Measurements from ENCODE around the gene ZNF578.

ZNF578 gene

GRCh38 chr19:52453324-52454094 is at the start of gene ZNF578:
ZNF578 (plus strand) TSS chr19:52453553; CDS start chr19:52501846, 48,293 bp downstream.
- H3K27ac ChIP-seq (ENCODE audit: low read length), result no peak within 1 kb of the TSS

GRCh38 chr19:52410276-52410675 is 43.1 kb upstream of the ZNF578 start:
- H3K27ac ChIP-seq (ENCODE audit: low read length), result no peak overlapping the region
- peaks cover 2% of the 10 kb centered on the region; the same call in 1 of the 2 replicates for H3K36me3 ChIP-seq (ENCODE audit: control insufficient read depth, insufficient read depth, low read length)
- peaks cover 5% of the 10 kb centered on the region for H3K9me3 ChIP-seq (ENCODE audit: control insufficient read depth, insufficient read depth, low read length)
- H3K4me3 ChIP-seq (ENCODE audit: low read length), result no peak overlapping the region
- H3K4me1 ChIP-seq (ENCODE audit: control insufficient read depth, insufficient read depth, low read length), result no peaks in the 10 kb centered on the region
- no peak for DNase-seq (ENCODE audit: low read depth, low spot score)
- no peaks in the 10 kb centered on the region for H3K27me3 ChIP-seq (ENCODE audit: control insufficient read depth, insufficient read depth, low read length)
- WGBS (ENCODE audit: insufficient coverage, insufficient read length), result no CpG with 5 or more reads among the region's 6 CpGs

More at GRCh38 chr19:52453324-52454094, at the start of gene ZNF578:
- peak; percentile 68 for DNase-seq (ENCODE audit: low read depth, low spot score)
- no CpG with 5 or more reads among the region's 48 CpGs for WGBS (ENCODE audit: insufficient coverage, insufficient read length)
- Histone ChIP-seq H3K4me1 (ENCODE audit: control insufficient read depth, insufficient read depth, low read length) (no peaks in the 10 kb centered on the region), H3K27me3 (ENCODE audit: control insufficient read depth, insufficient read depth, low read length) (no peaks in the 10 kb centered on the region), H3K36me3 (ENCODE audit: control insufficient read depth, insufficient read depth, low read length) (no peaks in the 10 kb centered on the region), H3K4me3 (ENCODE audit: low read length) (peak within 1 kb of the TSS; percentile 62; the same call in 1 of the 2 replicates), H3K9me3 (ENCODE audit: control insufficient read depth, insufficient read depth, low read length) (peaks cover 1% of the 10 kb centered on the region; the same call in 1 of the 2 replicates)

GRCh38 chr19:52415711-52416110 is 37.6 kb upstream of the ZNF578 start:
- Histone ChIP-seq H3K27ac (ENCODE audit: low read length) (no peak overlapping the region), H3K4me3 (ENCODE audit: low read length) (no peak overlapping the region), H3K4me1 (ENCODE audit: control insufficient read depth, insufficient read depth, low read length) (no peaks in the 10 kb centered on the region), H3K27me3 (ENCODE audit: control insufficient read depth, insufficient read depth, low read length) (no peaks in the 10 kb centered on the region), H3K36me3 (ENCODE audit: control insufficient read depth, insufficient read depth, low read length) (peaks cover 2% of the 10 kb centered on the region; the same call in 1 of the 2 replicates), H3K9me3 (ENCODE audit: control insufficient read depth, insufficient read depth, low read length) (peaks cover 5% of the 10 kb centered on the region)
- no CpG with 5 or more reads among the region's 5 CpGs for WGBS (ENCODE audit: insufficient coverage, insufficient read length)
- no peak for DNase-seq (ENCODE audit: low read depth, low spot score)

GRCh38 chr19:52428937-52429336 is 24.4 kb upstream of the ZNF578 start, which contains the start of gene ZNF534:
ZNF534 (plus strand) TSS chr19:52429148; CDS start chr19:52431475, 2,327 bp downstream.
- Histone ChIP-seq H3K4me3 (ENCODE audit: low read length) (no peak within 1 kb of the TSS), H3K9me3 (ENCODE audit: control insufficient read depth, insufficient read depth, low read length) (no peaks in the 10 kb centered on the region; the same call in 1 of the 2 replicates), H3K36me3 (ENCODE audit: control insufficient read depth, insufficient read depth, low read length) (no peaks in the 10 kb centered on the region), H3K27me3 (ENCODE audit: control insufficient read depth, insufficient read depth, low read length) (no peaks in the 10 kb centered on the region), H3K4me1 (ENCODE audit: control insufficient read depth, insufficient read depth, low read length) (no peaks in the 10 kb centered on the region), H3K27ac (ENCODE audit: low read length) (no peak within 1 kb of the TSS)
- no CpG with 5 or more reads among the region's 27 CpGs for WGBS (ENCODE audit: insufficient coverage, insufficient read length)
- DNase-seq (ENCODE audit: low read depth, low spot score), result no peak

GRCh38 chr19:52442179-52442578 is 11.2 kb upstream of the ZNF578 start:
- Histone ChIP-seq H3K4me3 (ENCODE audit: low read length) (no peak overlapping the region), H3K4me1 (ENCODE audit: control insufficient read depth, insufficient read depth, low read length) (no peaks in the 10 kb centered on the region), H3K36me3 (ENCODE audit: control insufficient read depth, insufficient read depth, low read length) (no peaks in the 10 kb centered on the region), H3K27ac (ENCODE audit: low read length) (no peak overlapping the region), H3K27me3 (ENCODE audit: control insufficient read depth, insufficient read depth, low read length) (no peaks in the 10 kb centered on the region), H3K9me3 (ENCODE audit: control insufficient read depth, insufficient read depth, low read length) (no peaks in the 10 kb centered on the region; the same call in 1 of the 2 replicates)
- no peak for DNase-seq (ENCODE audit: low read depth, low spot score)
- WGBS (ENCODE audit: insufficient coverage, insufficient read length), result no CpG with 5 or more reads among the region's 3 CpGs

- DNase-seq (ENCODE audit: low read depth, low spot score), result no peak
- no CpG with 5 or more reads among the region's 2 CpGs for WGBS (ENCODE audit: insufficient coverage, insufficient read length)
- no peaks in the 10 kb centered on the region for H3K4me1 ChIP-seq (ENCODE audit: control insufficient read depth, insufficient read depth, low read length)
- H3K36me3 ChIP-seq (ENCODE audit: control insufficient read depth, insufficient read depth, low read length), result no peaks in the 10 kb centered on the region
- H3K27me3 ChIP-seq (ENCODE audit: control insufficient read depth, insufficient read depth, low read length), result no peaks in the 10 kb centered on the region
- no peak overlapping the region for H3K27ac ChIP-seq (ENCODE audit: low read length)
- no peak overlapping the region for H3K4me3 ChIP-seq (ENCODE audit: low read length)
- H3K9me3 ChIP-seq (ENCODE audit: control insufficient read depth, insufficient read depth, low read length), result no peaks in the 10 kb centered on the region; the same call in 1 of the 2 replicates
Measured at GRCh38 chr19:52444506-52444905, 8.8 kb upstream of the ZNF578 start.

- H3K4me1 ChIP-seq (ENCODE audit: control insufficient read depth, insufficient read depth, low read length), result no peaks in the 10 kb centered on the region
- peaks cover 1% of the 10 kb centered on the region; the same call in 1 of the 2 replicates for H3K9me3 ChIP-seq (ENCODE audit: control insufficient read depth, insufficient read depth, low read length)
- H3K36me3 ChIP-seq (ENCODE audit: control insufficient read depth, insufficient read depth, low read length), result no peaks in the 10 kb centered on the region
- no peak overlapping the region for H3K4me3 ChIP-seq (ENCODE audit: low read length)
- no CpG with 5 or more reads among the region's 41 CpGs for WGBS (ENCODE audit: insufficient coverage, insufficient read length)
- H3K27me3 ChIP-seq (ENCODE audit: control insufficient read depth, insufficient read depth, low read length), result no peaks in the 10 kb centered on the region
- DNase-seq (ENCODE audit: low read depth, low spot score), result no peak
- no peak overlapping the region for H3K27ac ChIP-seq (ENCODE audit: low read length)
Measured at GRCh38 chr19:52451241-52451640, 2.1 kb upstream of the ZNF578 start.

GRCh38 chr19:52464798-52465470 is 11.6 kb downstream of the ZNF578 start:
- no CpG with 5 or more reads among the region's 14 CpGs for WGBS (ENCODE audit: insufficient coverage, insufficient read length)
- Histone ChIP-seq H3K27me3 (ENCODE audit: control insufficient read depth, insufficient read depth, low read length) (no peaks in the 10 kb centered on the region), H3K36me3 (ENCODE audit: control insufficient read depth, insufficient read depth, low read length) (no peaks in the 10 kb centered on the region), H3K4me1 (ENCODE audit: control insufficient read depth, insufficient read depth, low read length) (no peaks in the 10 kb centered on the region), H3K27ac (ENCODE audit: low read length) (no peak overlapping the region), H3K9me3 (ENCODE audit: control insufficient read depth, insufficient read depth, low read length) (peaks cover 2% of the 10 kb centered on the region), H3K4me3 (ENCODE audit: low read length) (no peak overlapping the region)
- peak; percentile 52 for DNase-seq (ENCODE audit: low read depth, low spot score)

GRCh38 chr19:52473655-52474350 is 20.4 kb downstream of the ZNF578 start:
- Histone ChIP-seq H3K36me3 (ENCODE audit: control insufficient read depth, insufficient read depth, low read length) (no peaks in the 10 kb centered on the region), H3K4me1 (ENCODE audit: control insufficient read depth, insufficient read depth, low read length) (no peaks in the 10 kb centered on the region), H3K9me3 (ENCODE audit: control insufficient read depth, insufficient read depth, low read length) (peaks cover 6% of the 10 kb centered on the region), H3K27ac (ENCODE audit: low read length) (no peak overlapping the region), H3K4me3 (ENCODE audit: low read length) (no peak overlapping the region), H3K27me3 (ENCODE audit: control insufficient read depth, insufficient read depth, low read length) (no peaks in the 10 kb centered on the region)
- WGBS (ENCODE audit: insufficient coverage, insufficient read length), result no CpG with 5 or more reads among the region's 3 CpGs
- no peak for DNase-seq (ENCODE audit: low read depth, low spot score)
